Tibial nerve (tissue), 4 donors: ENCODE measurements around the gene SLC1A6. TPM values are rescaled to one million over a fixed set of nuclear protein-coding genes. Genes with fewer than 3 reads are reported as not detected.

Experiments
- DNase-seq, 2 donors: peaks; one replicate each; pipeline ENCODE4 v3.0.0-alpha.2; 2019; ENCODE audit warnings: low spot score in 2 of 2
- H3K27ac ChIP-seq, 4 donors: fragments of 200-600 bp; sonication (generic) in 3 of 4; one replicate each; pipeline ENCODE4 v1.5.1; 2017 to 2019; ENCODE audit warnings: mild to moderate bottlenecking in 1 of 4
- H3K27me3 ChIP-seq, 2 donors: fragments of 200-600 bp; sonication (generic) in 1 of 2; one replicate each; pipeline versions ENCODE4 v1.5.1 to v1.6.0; 2017 to 2019
- H3K36me3 ChIP-seq, 3 donors: fragments of 200-600 bp; sonication (generic); one replicate each; pipeline ENCODE4 v1.5.1; 2018 to 2019
- H3K4me1 ChIP-seq, 4 donors: fragments of 200-600 bp; sonication (generic) in 3 of 4; one replicate each; pipeline ENCODE4 v1.5.1; 2017 to 2019
- H3K4me3 ChIP-seq, 4 donors: fragments of 200-600 bp; sonication (generic) in 3 of 4; one replicate each; pipeline ENCODE4 v1.5.1; 2017 to 2019; ENCODE audit warnings: mild to moderate bottlenecking in 1 of 4, moderate library complexity in 1 of 4
- H3K9me3 ChIP-seq, 4 donors: fragments of 200-600 bp; sonication (generic) in 3 of 4; one replicate each; pipeline ENCODE4 v1.5.1; 2017 to 2019
- EP300 ChIP-seq, 2 donors: sonication (generic); formaldehyde crosslinking; IDR thresholded peaks; one replicate each; pipeline ENCODE4 v1.6.1; 2017; ENCODE audit warnings: antibody characterized with exemption in 2 of 2, mild to moderate bottlenecking in 1 of 2
- POLR2A ChIP-seq, 2 donors: fragments of 450-650 bp; IDR thresholded peaks; one replicate each; pipeline ENCODE4 v1.6.1; 2017; ENCODE audit warnings: antibody characterized with exemption in 2 of 2, mild to moderate bottlenecking in 2 of 2, moderate library complexity in 2 of 2
- whole genome bisulfite sequencing, 2 donors: methylation state at CpG; one replicate each; pipeline ENCODE4 v1.1.5; 2018; 5-methylcytosine and 5-hydroxymethylcytosine counted together
- total RNA-seq, 4 donors: library from RNA; depleted of rRNA; stranded (reverse); fragments of >200 nt; gene quantifications; one replicate each; pipeline ENCODE4 v1.1.0, GENCODE V29; 2016
- TF ChIP-seq, protein P1 (sequence below), 5 experiments: fragments of 200-600 bp in 3 of 5; fragments of 450-650 bp in 2 of 5; sonication (generic) in 3 of 5; IDR thresholded peaks; one replicate each; pipeline ENCODE4 v1.5.1; 2016 to 2019; ENCODE audit warnings: antibody characterized with exemption in 5 of 5, mild to moderate bottlenecking in 3 of 5, moderate library complexity in 2 of 5

The SLC1A6 gene
- total RNA-seq, 4 donors from 2014 or later: not detected

- H3K36me3 ChIP-seq: no peaks in the 10 kb centered on the region
- H3K4me1 ChIP-seq: no peaks in the 10 kb centered on the region
- no peak overlapping the region for H3K27ac ChIP-seq
- DNase-seq: no peak
- TF ChIP-seq EP300 (IDR thresholded peaks at IDR 0.05) (no peak), POLR2A (IDR thresholded peaks at IDR 0.05) (no peak)
- TF ChIP-seq, protein P1, sequence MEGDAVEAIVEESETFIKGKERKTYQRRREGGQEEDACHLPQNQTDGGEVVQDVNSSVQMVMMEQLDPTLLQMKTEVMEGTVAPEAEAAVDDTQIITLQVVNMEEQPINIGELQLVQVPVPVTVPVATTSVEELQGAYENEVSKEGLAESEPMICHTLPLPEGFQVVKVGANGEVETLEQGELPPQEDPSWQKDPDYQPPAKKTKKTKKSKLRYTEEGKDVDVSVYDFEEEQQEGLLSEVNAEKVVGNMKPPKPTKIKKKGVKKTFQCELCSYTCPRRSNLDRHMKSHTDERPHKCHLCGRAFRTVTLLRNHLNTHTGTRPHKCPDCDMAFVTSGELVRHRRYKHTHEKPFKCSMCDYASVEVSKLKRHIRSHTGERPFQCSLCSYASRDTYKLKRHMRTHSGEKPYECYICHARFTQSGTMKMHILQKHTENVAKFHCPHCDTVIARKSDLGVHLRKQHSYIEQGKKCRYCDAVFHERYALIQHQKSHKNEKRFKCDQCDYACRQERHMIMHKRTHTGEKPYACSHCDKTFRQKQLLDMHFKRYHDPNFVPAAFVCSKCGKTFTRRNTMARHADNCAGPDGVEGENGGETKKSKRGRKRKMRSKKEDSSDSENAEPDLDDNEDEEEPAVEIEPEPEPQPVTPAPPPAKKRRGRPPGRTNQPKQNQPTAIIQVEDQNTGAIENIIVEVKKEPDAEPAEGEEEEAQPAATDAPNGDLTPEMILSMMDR (IDR thresholded peaks at IDR 0.05): no peak
- H3K27me3 ChIP-seq: no peaks in the 10 kb centered on the region
- WGBS, 2 donors: 77 to 78% methylated on average over 1 of the region's 1 CpG
- no peaks in the 10 kb centered on the region for H3K9me3 ChIP-seq
- no peak overlapping the region for H3K4me3 ChIP-seq
These were observed 35.2 kb downstream of the SLC1A6 start for GRCh38 chr19:14944456-14944855.

GRCh38 chr19:14943601-14944000, 36.1 kb downstream of the SLC1A6 start:
- DNase-seq: no peak
- Histone ChIP-seq H3K27me3 (no peaks in the 10 kb centered on the region), H3K36me3 (no peaks in the 10 kb centered on the region), H3K4me1 (no peaks in the 10 kb centered on the region), H3K4me3 (no peak overlapping the region), H3K9me3 (no peaks in the 10 kb centered on the region), H3K27ac (no peak overlapping the region)
- TF ChIP-seq, protein P1 (IDR thresholded peaks at IDR 0.05): no peak
- TF ChIP-seq POLR2A (IDR thresholded peaks at IDR 0.05) (no peak), EP300 (IDR thresholded peaks at IDR 0.05) (no peak)
- WGBS, 2 donors: 56 to 70% methylated on average over 4 of the region's 4 CpGs

GRCh38 chr19:14941189-14941588, 38.5 kb downstream of the SLC1A6 start, which contains the start of gene OR7C2:
Gene OR7C2, plus strand, starts transcription at chr19:14941489. Its CDS starts 0 bp downstream, at chr19:14941489.
- H3K9me3 ChIP-seq: no peaks in the 10 kb centered on the region
- H3K4me1 ChIP-seq: no peaks in the 10 kb centered on the region
- no peak for DNase-seq
- no peaks in the 10 kb centered on the region for H3K27me3 ChIP-seq
- H3K4me3 ChIP-seq: no peak within 1 kb of the TSS
- WGBS, 2 donors: 82 to 84% methylated on average over 6 of the region's 6 CpGs
- no peaks in the 10 kb centered on the region for H3K36me3 ChIP-seq
- no peak within 1 kb of the TSS for H3K27ac ChIP-seq
- no peak for TF ChIP-seq EP300 (IDR thresholded peaks at IDR 0.05)
- TF ChIP-seq, protein P1 (IDR thresholded peaks at IDR 0.05): no peak
- TF ChIP-seq POLR2A (IDR thresholded peaks at IDR 0.05): no peak

DNA sequence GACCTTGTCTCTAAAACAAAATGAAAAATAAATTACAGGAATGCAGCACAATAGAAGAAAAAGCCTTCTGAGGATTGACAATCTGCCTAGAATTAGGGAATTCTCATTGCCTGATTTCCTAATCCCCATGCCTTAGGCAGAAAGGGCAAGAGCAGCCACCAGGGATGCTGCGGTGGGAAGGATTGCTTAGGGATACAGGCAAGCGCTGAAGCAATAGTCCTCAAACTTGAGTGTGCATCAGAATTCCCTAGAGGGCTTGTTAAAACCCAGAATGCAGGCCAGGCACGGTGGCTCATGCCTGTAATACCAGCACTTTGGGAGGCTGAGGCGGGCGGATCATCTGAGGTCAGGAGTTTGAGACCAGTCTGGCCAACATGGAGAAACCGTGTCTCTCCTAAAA, 39.4 kb downstream of the SLC1A6 start:
- 75 to 82% methylated on average over 6 of the region's 6 CpGs for WGBS, 2 donors
- H3K27me3 ChIP-seq: no peaks in the 10 kb centered on the region
- no peak overlapping the region for H3K4me3 ChIP-seq
- TF ChIP-seq, protein P1 (IDR thresholded peaks at IDR 0.05): no peak
- TF ChIP-seq POLR2A (IDR thresholded peaks at IDR 0.05) (no peak), EP300 (IDR thresholded peaks at IDR 0.05) (no peak)
- no peaks in the 10 kb centered on the region for H3K36me3 ChIP-seq
- H3K27ac ChIP-seq: no peak overlapping the region
- no peak for DNase-seq
- H3K9me3 ChIP-seq: no peaks in the 10 kb centered on the region
- H3K4me1 ChIP-seq: no peaks in the 10 kb centered on the region

DNA sequence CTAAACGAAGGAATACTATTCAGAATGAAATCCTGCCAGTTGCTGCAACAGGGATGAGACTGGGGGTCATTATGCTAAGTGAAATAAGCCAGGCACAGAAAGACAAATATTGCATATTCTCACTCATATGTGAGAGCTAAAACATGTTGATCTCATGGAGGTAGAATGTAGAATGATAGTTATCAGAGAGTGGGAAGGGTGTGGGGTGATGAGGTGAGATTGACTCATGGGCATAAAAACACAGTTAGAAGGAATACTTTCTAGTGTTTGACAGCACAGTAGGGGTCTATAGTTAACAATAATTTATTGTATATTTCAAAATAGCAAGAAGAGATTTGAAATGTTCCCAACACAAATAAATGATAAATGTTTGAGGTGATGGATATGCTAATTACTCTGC, 46.2 kb downstream of the SLC1A6 start:
- WGBS, 2 donors: 58 to 71% methylated on average over 1 of the region's 1 CpG
- H3K4me1 ChIP-seq: no peaks in the 10 kb centered on the region
- no peak overlapping the region for H3K27ac ChIP-seq
- DNase-seq: no peak
- H3K36me3 ChIP-seq: no peaks in the 10 kb centered on the region
- no peaks in the 10 kb centered on the region for H3K27me3 ChIP-seq
- H3K4me3 ChIP-seq: no peak overlapping the region
- H3K9me3 ChIP-seq: peaks cover 0 to 19% (median 2%) of the 10 kb centered on the region in 4 donors
- TF ChIP-seq EP300 (IDR thresholded peaks at IDR 0.05) (no peak), POLR2A (IDR thresholded peaks at IDR 0.05) (no peak)
- TF ChIP-seq, protein P1 (IDR thresholded peaks at IDR 0.05): no peak
